ENCODE data around the gene LSR.
"Not testable (repeated sequence)": the region's sequence is repeated elsewhere in the genome, so short reads cannot be mapped to it uniquely, and the experiment has no call there.

The LSR gene

DNA sequence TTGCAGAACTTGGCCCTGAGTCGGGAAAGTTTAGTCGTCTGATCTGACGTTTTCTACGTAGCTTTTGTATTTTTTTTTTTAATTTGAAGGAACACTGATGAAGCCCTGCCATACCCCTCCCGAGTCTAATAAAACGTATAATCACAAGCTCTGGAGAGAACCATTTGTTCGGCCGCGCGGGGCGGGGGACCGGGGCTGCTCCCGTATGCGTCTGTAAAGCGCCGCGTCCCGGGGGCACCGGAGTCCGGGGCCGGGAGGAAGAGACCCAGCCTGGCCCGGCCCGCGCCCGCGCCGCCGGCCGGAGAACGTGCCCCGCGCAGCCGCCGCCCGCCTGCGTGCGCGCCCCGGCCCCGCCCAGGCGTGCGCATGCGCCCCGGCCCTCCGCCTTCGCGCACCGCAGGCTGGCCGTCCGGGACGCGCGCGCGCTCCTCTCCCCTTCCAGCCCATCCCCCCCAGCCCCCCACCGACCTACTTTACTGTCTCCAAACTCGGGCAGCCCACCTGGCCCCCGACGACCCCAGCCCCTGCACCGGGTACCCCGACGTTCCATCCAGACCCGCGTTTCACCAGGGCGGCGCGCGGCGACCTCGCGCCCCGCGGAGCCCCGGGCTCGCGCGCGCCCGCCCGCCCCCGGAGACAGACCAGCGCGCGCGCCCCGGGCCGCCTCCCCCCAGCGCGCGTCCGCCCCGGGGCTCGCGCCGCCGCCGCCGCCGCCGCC, 19.2 kb downstream of the LSR start:
- peak; percentile 67 for DNase-seq

DNA sequence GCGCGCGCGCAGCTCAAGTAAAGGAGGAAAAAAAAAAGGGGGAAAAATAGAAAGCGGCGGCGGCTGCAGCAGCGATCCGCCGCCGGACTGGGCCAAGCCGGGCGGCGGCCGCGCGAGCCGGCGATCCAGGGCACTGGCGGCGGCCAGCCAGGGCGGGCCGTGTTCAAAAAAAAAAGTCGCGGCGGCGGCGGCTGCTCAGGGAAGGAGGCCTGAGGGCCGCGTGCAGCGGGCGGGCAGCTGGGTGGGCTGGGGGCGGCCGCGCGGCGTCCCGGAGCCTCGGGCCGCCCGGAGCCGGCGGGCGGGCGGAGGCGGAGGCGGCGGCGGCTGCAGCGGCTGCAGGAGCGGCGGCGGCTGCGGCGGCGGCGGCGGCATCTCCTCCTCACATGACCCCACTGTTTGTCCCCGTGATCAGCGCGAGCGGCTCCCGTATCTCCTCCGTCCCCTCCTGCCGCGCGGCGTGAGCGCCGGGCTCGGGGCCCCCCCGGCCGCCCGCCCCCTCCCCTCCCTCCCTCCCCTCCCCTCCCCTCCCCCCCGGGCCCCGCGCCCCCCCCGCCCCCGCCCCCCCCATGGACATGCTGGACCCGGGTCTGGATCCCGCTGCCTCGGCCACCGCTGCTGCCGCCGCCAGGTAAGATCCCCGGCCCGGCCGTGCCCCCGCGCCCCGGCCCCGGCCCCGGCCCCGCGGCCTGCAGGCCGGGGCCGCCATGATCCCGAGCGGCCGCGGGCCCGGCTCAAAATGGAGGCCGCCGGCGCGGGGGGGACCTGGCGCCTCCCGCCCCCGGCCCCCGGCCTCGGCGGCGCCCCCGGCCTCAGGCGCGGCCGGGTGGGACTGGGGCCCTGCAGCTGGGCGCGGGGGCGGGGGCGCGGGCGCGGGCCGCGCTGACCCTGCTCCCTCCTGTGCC, 20.0 kb downstream of the LSR start, which contains the start of gene USF2:
TSS of gene USF2 (plus strand) at position 427 of the 902 bp plus-strand sequence. CDS start at position 567, 140 bp downstream.
- DNase-seq, result peak; percentile 54

DNA sequence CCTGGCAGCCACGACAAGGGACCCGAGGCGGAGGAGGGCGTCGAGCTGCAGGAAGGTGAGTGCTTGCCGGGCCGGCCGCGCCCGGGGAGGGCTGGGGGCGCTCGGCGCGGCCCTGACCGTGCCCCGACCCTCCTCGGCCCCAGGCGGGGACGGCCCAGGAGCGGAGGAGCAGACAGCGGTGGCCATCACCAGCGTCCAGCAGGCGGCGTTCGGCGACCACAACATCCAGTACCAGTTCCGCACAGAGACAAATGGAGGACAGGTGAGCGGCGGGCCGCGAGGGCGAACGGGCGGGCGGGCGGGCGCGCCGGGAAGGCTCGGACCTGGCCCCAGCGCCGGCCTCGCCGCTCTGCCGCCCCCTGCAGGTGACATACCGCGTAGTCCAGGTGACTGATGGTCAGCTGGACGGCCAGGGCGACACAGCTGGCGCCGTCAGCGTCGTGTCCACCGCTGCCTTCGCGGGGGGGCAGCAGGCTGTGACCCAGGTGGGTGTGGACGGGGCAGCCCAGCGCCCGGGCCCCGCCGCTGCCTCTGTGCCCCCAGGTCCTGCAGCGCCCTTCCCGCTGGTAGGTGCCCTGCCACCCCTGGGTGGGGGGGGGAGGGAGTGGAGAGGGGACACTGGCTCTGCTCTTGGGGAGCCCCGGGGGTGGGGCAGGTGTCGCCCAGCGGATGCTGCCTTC, 20.8 kb downstream of the LSR start:
- DNase-seq, result peak; percentile 65

- no peak for DNase-seq
These were observed 21.6 kb downstream of the LSR start for GRCh38 chr19:35270381-35270811.

- no peak for DNase-seq
These were observed 22.7 kb downstream of the LSR start for GRCh38 chr19:35271546-35271945.

DNA sequence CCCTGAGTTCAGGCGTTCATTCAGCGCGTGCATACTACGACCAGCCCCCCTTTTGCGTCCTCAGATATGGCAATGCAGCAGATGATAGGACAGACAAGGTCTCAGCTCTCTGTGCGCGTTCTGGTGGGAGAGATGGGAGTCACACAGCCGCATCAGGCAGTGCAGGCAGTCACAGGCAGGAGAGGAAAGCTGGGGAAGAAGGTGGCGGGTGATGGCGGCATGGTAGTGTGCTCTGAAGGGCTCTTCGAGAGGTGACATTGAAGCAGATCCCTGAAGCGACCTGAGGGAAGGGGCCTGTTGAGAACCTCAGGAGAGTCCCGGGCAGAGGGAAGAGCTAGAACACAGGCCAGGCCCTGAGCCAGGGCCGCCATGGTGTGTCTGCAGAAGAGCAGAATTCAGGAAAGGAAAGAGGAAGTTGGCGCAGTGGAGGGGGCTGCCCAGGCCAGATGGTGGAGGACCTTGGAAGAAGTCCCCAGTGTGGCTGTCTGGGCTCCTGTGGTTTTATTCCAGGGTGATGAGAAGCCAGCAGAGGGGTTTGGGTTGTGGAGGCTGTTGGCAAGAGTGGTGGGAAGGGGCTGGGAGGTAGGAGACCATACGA, 23.4 kb downstream of the LSR start:
- DNase-seq, result no peak

- no peak for DNase-seq
These were observed 24.3 kb downstream of the LSR start for GRCh38 chr19:35272954-35273649.

DNA sequence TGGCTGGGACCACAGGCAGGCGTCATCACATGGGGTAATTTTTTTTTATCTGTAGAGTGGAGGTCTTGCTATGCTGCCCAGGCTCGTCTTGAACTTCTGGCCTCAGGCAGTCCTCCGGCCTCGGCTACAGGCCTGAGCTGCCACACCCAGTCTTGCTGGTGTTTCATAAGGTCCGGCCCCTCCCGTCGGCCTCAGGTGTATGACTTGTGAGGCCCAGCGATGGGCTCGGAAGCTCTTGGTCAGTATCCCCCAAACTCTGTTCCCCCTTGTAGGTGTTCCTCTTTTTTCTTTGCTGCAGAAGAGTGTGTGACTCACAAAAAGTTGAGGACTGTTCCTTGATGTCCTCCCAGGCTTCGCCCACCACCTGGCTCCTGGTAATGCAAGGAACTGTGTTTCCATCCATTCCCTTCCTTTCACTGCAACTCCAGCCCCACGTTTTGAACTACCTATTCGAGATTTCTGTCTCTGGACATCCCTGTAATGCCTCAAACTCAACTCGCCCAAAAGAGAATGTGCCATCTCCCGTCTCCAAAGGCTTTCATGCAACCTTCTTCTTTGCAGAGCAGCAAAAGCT, 25.0 kb downstream of the LSR start:
- no peak for DNase-seq

- DNase-seq, result no peak
These were observed 25.5 kb downstream of the LSR start for GRCh38 chr19:35274323-35274722.

DNA sequence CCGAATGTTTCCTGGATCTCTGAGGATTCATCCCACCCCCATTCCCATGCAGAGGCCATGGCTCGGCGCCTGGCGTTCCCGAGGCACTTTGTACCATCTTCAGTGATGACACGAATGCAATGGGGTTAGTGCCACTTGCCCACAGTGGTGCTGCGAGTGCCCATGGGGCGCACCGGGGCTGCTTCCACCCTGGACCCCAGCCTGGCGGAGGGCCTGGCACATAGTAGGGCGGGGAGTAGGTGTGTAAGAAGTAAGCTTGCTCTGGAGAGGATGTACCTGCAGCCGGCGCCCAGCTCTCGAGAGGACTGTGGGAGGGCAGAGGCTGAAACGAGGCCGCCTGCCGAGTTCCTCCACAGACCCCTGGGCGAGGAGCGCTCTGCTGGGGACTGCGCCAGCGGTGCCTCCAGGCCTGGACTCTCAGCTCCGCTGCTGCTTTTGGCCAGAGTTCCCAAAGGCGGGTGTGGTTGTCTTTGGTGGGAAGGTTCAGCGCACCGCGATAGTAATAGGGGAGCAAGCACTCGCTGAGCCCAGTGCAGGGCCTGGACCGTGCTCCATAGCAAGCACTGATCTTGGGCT, 28.0 kb downstream of the LSR start:
- DNase-seq, result no peak

- no peak for DNase-seq
These were observed 29.9 kb downstream of the LSR start for GRCh38 chr19:35278578-35279284.

- DNase-seq, result no peak
These were observed 30.6 kb downstream of the LSR start for GRCh38 chr19:35279374-35279773.

GRCh38 chr19:35279985-35280821, 31.4 kb downstream of the LSR start:
- no peak for DNase-seq

GRCh38 chr19:35281303-35281702, 32.5 kb downstream of the LSR start:
- no peak for DNase-seq

DNA sequence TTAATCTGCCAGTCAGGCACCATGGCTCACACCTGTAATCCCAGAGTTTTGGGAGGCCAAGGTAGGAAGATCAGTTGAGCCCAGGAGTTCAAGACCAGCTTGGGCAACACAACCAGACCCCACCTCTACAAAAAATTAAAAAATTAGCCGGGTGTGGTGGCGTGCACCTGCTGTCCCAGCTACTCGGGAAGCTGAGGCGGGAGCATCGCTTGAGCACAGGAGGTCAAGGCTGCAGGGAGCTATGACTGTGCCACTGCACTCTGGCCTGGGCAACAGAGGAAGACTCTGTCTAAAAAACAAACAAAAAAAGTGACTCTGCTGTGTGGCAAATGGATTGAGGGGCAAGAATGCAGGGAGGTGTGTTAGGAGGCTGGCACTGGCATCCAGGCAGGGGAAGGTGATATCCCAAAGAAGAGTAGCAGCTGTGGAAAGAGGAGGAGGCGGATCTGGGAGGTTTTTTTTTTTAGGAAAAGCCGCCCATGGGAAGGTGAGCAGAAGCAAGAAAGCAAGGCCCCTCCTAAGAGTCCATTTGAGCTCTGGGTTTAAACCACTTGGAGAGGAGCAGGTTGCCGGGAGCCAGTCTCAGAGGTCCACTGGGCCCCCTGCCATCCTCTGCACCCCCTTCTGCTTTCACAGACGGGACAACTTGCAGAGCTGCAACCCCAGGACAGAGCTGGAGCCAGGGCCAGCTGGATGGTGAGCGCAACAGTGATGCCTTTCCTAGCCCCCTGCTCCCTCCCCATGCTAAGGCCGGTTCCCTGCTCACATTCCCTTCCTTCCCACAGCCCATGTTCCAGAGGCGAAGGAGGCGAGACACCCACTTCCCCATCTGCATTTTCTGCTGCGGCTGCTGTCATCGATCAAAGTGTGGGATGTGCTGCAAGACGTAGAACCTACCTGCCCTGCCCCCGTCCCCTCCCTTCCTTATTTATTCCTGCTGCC, 35.6 kb downstream of the LSR start:
- DNase-seq, result no peak

DNA sequence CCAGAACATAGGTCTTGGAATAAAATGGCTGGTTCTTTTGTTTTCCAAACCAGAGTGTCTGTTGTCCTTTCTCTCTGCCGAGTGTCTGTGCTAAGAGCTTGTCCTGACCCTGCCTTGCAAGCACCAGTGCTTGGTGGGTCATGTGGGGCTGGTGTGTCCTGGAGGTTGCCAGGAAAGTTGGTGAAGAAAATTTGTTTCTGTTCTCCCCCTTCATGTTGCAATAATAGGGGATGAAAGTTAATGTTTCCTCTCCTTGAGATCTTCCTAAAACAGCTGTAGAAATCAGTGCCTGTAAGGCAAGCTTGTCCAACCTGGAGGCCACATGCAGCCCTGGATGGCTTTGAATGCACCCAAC, 36.3 kb downstream of the LSR start:
- DNase-seq, result no peak

GRCh38 chr19:35285465-35285864, 36.7 kb downstream of the LSR start:
- DNase-seq, result not testable (repeated sequence)

DNA sequence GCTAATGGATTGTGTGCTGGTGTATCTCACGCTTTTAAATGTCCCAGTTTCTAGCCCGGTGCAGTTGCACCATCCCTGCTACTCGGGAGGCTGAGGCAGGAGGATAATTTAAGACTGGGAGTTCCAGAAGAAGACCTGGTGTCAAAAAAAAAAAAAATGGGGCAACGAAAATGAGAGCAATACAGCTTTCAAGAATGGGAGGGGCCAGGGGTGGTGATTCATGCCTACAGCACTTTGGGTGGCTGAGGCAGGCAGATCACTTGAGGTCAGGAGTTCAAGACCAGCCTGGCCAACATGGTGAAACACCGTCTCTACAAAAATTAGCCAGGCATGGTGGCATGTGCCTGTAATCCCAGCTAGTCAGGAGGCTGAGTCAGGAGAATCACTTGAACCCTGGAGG, 37.3 kb downstream of the LSR start:
- DNase-seq, result not testable (repeated sequence)

GRCh38 chr19:35287713-35288112, 38.9 kb downstream of the LSR start:
- no peak for DNase-seq

Data from NCI-H226 (cell line).